Myocyte (in vitro differentiated cells): ENCODE data around the gene ARHGEF37. TPM values are rescaled to one million over a fixed set of nuclear protein-coding genes. Genes with fewer than 3 reads are reported as not detected.

ENCODE experiments used
- DNase-seq: peaks from one replicate; pipeline ENCODE4 v3.0.0-alpha.2; 2012; ENCODE audit warnings: low read depth
- total RNA-seq: library from RNA; depleted of rRNA; stranded (reverse); fragments of >200 nt; gene quantifications from 2 replicates; pipeline ENCODE4 v1.2.3, GENCODE V29; 2014

The ARHGEF37 gene
- total RNA-seq, 1 donor from 2014 or later, result 8.3 TPM

DNA sequence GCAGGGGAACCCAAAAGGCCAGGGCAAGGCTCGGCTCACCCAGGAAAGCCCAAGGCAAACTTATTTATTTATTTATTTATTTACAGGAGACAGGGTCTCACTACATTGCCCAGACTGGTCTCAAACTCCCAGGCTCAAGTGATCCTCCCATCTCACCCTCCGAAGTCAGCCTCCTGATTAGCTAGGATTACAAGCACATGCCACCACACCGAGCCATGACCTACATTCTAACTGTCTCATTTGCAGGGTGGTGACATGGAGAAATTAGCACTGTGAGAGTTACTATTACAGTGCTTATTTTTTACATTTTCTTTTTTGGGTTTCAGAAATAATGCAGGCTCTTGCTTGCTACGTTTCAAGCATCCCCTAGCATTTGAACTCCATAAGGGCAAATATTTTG is 18.1 kb downstream of the ARHGEF37 start:
- DNase-seq, result no peak

DNA sequence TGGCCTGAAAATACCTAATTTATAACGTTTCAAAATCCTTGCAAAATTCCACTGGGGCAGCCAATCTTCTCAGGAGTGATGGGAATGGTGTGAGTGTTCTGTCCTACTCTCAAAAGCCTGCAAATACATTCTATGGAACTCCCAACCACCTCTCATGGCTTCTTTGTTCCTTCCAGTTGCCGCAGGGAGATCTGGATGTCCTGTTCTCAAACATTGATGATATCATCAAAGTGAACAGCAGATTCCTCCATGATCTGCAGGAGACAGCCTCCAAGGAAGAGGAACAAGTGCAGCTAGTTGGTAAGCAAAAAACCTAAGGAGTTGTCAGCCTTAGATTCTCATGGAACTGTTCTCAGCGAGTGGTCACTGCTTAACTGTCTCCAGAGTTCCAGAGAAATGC is 19.6 kb downstream of the ARHGEF37 start:
- no peak for DNase-seq

DNA sequence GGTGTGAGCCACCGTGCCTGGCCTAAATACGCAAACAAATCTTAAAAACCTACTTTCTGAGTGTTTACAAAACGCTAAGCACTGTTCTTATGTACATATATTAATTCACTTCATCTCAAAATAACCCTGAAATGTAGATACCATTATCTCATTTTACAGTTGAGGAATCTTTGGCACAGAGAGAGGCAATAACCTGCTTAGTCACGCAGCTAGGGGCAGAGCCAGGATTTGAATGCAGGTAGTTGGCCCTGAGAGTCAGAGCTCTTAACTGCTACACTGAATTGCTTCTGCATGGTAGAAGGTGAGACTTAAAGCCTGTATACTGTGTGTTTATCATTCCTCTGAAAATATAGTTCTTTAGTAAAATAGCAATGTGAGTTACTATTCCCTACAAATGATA is 21.9 kb downstream of the ARHGEF37 start:
- no peak for DNase-seq

DNA sequence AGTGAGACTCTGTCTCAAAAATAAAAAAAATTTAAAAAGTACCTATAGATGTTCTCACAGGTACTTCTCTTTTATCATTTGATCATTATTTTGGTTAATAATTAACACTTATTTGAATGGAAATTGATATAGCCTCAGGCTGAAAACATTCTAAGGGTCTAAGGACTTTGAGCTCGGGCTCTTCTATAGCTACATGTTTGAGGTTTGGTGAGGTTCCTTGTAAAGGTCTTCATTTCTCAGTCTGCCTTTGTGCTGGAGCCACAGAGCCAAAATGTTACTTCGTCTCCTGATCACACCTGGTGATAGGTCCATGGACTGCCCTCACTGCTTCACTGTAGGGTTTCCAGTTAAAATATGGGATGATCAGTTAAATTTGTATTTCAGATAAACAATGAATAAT is 22.6 kb downstream of the ARHGEF37 start:
- no peak for DNase-seq

DNA sequence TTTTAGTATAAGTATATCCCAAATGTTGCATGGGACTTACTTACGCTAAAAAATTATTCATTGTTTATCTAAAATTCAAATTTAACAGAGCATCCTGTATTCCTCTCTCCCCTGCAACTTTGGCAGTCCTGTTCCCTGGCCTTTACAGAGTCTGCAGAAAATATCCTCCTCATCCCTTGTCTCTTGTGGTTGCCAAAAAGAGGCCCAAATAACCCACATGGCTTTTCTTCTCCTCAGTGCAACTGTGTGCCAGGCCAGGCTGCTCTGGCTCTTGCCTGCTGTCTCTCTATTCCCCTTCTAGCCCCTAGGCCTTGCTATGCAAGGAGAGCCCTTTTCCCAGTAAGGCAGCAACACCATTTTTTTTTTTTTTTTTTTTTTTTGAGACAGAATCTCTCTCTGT is 23.0 kb downstream of the ARHGEF37 start:
- DNase-seq, result no peak

DNA sequence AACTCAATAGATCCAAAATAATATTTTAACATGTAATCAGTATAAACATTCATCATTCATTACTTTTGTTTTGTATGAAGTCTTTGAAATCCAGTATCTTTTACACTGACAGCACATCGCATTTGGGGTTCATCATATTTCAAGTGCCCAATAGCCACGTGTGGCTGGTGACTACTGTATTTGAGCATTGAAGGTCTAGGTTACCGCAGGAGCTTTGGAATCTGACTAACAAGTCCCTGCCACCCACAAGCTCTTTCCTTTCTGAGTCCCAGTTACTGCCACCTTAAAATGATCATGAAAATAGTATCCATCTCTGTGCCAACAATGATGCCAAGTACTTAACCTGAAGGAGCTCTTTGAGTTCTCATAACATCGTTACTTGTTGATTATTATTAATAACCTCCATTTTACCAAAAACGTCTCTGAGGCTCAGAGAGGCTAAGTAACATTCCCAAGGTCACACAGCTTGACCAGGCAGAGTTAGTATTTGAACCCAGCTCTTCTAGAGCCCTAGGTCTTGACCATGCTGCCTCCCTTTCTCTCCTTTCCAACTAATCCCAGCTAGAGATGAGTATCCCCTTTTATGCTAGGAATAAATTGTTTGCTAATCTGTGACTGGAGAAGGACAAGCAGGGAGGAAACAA is 24.2 kb downstream of the ARHGEF37 start:
- peak; percentile 73 for DNase-seq

DNA sequence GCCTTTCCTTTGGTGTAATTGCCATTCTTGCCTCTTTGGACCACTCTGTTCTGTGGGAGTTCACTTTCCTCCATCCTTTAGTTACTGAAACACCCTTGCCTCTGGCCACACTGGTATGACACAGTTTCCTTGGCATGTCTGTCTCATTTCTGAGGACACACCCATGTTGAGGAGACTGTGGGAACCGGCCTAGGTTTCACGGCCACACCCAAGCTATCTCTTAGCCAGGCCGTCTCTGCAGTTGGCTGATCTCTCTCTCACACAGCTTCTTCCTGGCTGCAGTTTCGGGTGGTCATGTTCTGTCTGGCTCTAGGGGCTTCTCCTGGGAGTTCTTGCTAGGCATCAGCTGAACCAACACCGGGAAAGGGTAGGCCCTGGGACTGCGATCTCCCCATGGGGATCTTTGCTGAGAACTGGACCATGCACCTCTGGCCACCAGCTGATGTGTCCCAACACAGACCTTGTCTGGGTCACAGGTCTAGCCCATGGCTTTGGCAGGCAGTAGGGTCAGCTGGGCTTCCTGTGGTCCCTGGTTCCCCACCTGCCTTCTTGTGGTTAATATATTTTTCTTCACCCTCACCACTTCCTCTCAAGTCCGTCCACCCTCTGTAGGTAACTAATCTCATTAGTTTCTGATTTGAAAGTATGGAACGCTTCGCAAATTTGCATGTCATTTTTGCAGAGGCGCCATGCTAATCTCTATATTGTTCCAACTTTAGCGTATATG is 24.9 kb downstream of the ARHGEF37 start:
- DNase-seq, result peak; percentile 91

DNA sequence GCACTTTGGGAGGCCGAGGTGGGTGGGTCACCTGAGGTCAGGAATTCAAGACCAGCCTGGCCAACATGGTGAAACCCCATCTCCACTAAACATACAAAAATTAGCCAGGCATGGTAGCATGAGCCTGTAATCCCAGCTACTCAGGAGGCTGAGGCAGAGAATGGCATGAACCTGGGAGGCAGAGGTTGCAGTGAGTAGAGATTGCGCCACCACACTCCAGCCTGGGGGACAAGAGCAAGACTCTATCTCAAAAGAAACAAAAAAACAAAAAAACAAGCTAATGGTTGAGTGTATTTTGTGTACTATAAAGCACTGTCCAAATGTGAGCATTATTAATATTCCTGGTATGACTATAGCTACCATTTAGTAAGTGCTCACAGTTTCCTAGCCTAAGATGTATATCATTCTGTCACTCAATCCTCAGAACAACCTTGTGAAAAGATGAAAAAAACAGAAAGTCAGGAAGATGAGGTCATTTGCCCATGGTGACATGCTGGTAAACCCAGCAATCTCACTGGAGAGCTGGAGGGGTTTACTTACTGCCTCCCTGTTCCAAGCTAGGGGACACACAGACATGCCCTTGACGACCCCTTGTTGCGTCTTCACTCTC is 27.7 kb downstream of the ARHGEF37 start:
- no peak for DNase-seq

DNA sequence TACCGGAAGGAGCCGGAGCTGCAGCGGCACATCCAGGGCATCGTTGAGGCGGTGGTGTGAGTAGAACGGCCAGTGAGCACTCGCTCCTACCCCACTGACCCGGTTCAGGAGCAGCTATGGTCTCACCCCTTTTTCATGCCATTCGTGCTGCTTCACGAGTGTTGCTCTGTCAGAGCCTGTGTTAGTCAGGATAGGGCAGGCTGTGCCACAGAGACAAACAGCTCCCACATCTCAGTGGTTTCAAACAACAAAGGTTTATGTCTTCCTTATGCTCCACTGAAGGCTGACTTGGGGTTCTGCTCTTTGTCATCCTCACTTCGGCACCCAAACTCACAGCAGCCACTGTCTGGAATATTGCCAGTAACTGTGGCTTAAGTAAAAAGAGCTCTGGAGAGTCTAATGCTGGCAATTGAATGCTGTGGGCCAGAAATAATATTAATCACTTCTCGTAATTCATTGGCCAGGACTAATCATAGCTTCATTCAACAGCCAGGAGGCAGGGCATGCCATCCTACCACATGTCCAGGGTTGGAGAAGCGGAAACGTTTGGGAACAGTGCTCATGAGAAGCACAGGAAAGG is 28.4 kb downstream of the ARHGEF37 start:
- no peak for DNase-seq

DNA sequence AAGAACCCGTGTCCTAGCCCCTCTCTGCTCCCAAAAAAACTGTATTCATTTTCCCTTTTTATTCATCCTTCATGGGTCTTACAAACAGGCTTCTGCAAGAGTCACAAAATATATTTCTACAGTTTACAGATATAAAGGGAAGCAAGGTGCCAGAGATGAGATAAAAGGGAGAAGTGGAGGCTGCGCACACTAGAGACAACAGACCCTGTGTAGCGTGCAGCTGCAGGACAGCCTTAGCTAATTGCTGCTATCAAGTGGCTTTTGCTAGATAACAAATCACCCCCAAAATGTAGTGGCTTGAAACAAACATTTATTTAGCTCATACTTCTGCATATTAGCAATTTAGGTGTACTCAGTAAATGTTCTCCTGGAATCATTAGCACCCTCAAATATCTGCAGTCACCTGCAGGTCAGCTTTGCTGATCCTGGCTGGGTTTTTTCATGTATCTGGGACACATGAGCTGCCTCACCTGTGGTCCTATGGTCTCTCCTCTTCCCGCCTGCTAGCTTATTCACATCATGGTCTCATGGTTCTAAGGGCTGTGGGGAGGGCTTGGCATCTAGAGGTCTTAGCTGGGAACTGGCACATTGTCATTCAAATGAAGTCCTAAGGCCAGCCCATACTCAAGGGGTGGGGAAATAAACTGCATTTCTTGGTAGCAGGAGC is 29.4 kb downstream of the ARHGEF37 start:
- peak; percentile 27 for DNase-seq

DNA sequence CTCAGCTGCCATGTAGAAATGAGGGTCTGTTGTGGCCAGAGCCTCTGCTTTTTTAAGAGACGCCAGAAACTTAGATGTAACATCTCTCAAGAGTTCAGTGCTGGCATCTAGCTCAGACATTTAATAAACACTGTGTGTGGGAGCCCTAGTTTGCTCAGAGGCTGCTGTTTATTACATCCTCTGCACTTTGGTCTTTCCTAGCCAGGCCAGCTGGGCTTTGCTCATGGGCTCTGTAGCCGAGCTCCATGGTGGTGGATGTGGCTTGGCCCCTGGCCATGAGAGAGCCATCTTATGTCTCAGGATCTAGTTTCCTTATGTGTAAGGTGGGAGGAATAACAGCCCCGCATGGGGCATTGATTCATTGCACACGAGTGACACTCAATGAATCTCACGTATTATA is 30.0 kb downstream of the ARHGEF37 start:
- DNase-seq, result peak; percentile 89

DNA sequence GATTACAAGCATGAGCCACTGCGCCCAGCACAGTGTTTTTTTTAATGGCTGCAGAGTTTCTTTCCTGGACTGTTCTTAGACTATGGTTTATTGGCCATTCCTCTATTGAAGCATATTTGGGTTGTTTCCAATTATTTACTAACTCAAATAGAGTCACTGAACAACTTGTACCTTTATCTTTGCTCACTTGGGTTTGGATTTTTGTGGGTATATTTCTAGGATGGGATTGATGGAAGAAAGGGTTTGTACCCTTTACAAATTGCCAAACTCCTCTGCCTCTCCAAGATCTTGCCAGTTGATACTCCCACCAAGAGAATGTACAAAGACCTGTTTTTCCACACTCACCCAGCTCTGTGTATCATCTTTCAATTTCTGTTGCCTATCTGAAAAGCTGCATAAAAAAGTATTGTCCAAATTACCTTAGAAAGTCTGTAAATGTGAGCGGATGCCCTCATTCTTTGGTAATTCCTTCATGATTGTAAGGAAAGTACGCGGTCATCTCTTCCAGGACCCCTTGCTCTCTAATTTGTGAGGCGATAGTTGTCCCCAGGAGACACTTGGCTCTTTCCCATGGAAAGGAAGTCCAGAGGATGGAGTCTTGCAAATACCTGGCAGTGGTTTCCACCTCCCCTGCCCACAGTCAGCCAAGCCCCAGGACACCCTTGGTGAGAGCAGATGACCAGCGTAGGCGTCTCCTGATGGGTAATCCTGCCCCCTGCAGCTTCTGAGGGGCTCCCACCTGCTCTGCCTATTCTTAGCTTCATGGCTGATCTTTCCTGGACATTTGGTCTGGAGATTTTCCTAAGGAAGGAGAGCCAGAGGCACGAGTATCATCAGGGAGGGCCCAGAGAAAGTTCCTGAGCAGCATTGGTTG is 33.0 kb downstream of the ARHGEF37 start:
- peak; percentile 55 for DNase-seq

DNA sequence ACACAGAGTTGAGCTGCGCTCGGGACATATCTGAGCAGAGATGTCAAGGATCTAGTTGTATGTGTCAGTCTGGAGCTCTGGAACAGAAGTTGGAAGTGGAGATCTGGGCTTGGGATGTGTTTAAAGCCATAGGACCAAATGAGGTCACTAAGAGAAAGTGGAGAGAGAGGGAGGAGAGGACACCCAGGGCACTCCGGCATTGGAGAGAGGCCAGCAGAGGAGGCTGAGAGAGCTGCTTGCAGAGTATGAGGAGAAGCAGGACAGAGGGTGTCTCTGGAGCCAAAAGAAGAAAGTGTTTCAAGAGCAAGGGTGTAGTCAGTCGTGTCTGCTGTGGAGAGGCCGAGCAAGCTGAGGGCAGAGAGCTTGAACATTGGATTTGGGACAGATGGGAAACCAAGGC is 34.7 kb downstream of the ARHGEF37 start:
- DNase-seq, result no peak

DNA sequence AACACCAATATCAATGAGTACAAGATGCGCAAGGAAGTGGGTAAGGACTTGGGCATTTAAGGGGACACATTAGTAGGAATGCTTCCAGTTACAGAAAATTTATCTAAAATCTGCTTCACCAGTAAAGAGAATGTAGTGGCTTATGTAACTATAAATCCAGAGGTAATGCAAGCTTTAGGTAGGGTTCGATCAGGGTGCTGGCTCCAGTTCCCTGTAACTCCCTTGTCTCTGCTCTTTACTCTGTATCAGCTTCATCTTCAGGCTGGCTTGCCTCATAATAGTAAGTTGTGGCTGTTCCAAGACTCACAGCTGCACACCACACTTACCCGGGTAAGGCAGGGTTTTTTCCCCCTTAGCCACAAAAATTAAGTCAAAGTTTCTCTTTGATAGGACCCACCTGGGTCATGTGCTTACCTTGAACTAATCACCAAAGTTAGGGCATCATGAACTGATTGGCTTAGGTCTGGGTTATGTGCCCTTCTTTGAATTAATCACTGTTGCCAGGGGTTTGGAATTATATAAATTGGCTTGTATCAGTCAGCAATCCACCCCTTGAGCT is 35.5 kb downstream of the ARHGEF37 start:
- no peak for DNase-seq

DNA sequence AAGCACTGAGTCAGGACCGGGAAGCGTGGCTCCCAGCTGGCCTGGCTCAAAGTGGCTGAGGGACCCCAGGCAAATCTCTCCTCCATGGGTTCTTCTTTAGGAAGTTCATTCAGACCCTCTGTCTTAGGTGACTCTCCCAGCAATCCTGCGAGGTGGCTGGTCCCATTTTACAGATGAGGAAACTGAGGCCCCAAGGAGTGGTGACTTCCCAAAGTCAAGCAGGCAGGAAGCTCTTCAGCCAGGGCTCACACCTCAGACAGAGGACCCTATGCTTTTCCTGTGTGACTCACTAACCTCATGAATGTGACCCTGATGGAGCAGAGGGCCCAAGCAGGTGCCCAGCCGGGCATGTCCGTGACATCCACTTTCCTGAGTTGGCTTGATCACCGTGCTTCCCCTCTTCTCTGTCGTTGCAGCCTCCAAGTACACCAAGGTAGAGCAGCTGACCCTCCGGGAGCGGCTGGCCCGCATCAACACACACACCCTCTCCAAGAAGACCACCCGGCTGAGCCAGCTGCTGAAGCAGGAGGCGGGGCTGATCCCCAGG is 36.5 kb downstream of the ARHGEF37 start:
- DNase-seq, result no peak

DNA sequence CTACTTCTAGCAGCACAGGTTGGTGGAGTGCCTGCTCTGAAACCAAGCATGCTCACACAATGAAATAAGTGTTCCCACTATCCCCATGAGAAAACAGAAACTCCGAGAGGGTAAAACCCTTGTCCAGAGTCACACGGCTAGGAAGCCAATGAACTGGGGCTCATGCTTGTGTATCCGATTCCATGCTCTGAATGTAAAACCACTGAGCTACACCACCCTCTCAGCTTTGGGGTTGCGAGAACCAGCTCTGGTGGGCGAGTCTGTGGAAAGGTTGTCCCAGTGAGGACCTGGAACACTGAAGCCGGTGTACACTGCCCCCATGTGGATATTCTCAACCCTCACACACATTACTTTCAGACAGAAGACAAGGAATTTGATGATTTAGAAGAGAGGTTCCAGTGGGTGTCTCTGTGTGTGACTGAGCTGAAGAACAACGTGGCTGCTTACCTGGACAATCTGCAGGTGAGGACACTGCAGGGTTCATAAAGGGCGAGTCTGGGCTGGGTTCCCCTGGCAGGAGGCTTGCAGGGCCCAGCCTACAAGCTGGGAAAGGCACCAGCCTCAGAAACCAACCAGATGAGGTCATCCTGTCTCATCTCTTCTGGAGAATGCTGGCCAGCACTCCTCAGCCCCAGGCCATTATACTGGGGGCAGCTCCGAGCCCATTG is 37.4 kb downstream of the ARHGEF37 start:
- DNase-seq, result peak; percentile 80

DNA sequence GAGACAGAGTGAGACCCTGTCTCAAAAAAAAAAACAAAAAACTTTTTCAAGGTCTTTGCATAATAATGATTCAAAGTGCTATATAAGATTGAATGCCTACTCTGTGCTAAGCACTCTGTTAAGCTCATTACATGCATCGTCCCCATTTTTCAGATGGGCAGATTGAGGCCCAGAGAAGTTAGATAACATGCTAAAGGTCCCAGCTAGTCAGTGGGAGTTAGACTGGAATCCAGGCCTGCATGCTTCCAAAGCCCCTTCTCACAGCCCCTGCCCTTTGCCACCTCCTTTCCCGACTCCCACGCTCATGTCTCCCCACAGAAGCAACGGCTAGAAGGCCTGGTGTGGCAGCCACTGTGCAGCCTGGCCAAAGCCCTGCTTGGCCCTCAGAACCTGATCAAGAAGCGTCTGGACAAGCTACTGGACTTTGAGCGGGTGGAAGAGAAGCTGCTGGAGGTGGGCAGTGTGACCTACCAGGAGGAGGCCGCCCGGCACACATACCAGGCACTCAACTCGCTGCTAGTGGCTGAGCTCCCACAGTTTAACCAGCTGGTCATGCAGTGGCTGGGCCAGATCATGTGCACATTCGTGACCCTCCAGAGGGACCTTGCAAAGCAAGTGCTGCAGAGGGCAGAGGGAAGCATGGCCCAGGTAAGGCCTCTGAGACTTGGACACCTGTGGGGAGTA is 40.3 kb downstream of the ARHGEF37 start:
- DNase-seq, result no peak

DNA sequence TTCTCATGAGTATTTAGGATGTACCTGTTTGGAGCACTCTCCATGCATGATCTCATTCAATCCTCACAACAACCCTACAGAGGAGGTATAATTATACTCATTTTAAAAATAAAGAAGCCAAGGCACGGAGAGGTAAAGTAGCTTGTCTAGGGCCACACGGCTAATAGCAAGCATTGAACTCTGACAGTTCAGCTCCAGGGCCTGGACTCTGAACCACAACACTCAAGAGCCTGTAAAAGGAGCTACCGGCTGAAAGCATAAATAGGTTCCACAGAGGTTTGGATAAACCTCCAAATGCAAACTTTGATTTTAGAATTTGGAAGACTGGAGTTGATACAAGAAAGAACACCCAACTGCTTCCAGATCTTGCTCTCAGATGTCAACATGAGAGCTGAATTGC is 41.2 kb downstream of the ARHGEF37 start:
- DNase-seq, result no peak

DNA sequence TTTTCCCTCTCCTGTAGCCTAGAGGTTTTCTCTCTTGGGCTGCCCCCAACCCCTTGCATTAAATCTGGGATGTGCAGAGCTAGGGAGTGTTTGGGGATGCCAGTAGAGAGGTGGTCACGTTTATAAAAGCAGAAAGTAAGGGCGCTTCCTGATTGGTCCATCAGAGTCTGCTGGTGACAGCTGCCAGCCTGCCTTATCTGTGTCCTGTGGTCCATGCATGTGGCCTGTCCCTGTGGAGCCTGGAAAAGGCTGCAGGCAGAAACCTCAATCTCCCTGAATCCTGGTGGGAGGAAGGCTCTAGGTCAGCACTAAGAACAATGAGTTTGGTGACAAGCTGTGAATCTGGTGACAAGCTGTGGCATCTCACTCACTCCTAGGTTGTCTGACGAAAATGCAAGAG is 42.2 kb downstream of the ARHGEF37 start:
- DNase-seq, result peak; percentile 40
